CD8-positive, alpha-beta memory T cell (primary cell): Measurements from ENCODE around the gene KCNAB1. TPM values are rescaled to one million over a fixed set of nuclear protein-coding genes. Genes with fewer than 3 reads are reported as not detected.

Experiments
- CTCF ChIA-PET: fragments of 350-600 bp; sonication (Branson Sonifier 250); formaldehyde crosslinking; loops from one replicate; lab custom pipeline; 2021; ENCODE audit warnings: antibody characterized with exemption; lab: Charles Lee
- POLR2A ChIA-PET: fragments of 350-600 bp; sonication (Branson Sonifier 250); formaldehyde crosslinking; loops from one replicate; lab custom pipeline; 2021; ENCODE audit warnings: antibody characterized with exemption; lab: Charles Lee
- DNase-seq, 5 donors: peaks; one replicate each; pipeline versions ENCODE4 v3.0.0 to v3.0.0-alpha.2; 2020 to 2022; ENCODE audit warnings: mixed read lengths in 1 of 5
- H3K27ac ChIP-seq: one replicate; pipeline ENCODE4 v1.7.0; 2013; ENCODE audit warnings: low read depth, mild to moderate bottlenecking, low read length, moderate library complexity
- H3K27me3 ChIP-seq: 2 replicates; pipeline ENCODE4 v1.7.0; 2013; ENCODE audit warnings: low read length, mild to moderate bottlenecking; ENCODE audit not compliant: insufficient read depth, poor library complexity, severe bottlenecking
- H3K36me3 ChIP-seq: 2 replicates; pipeline ENCODE4 v1.7.0; 2013; ENCODE audit warnings: mild to moderate bottlenecking, low read length, moderate library complexity; ENCODE audit not compliant: insufficient read depth
- H3K4me1 ChIP-seq: 2 replicates; pipeline ENCODE4 v1.7.0; 2013; ENCODE audit warnings: mild to moderate bottlenecking, low read length, moderate library complexity; ENCODE audit not compliant: insufficient read depth
- H3K4me3 ChIP-seq: 2 replicates; pipeline ENCODE4 v1.7.0; 2013; ENCODE audit warnings: mild to moderate bottlenecking, low read length
- H3K9me3 ChIP-seq: 2 replicates; pipeline ENCODE4 v1.7.0; 2013; ENCODE audit warnings: mild to moderate bottlenecking, low read length
- H3K27ac Mint-ChIP-seq, 8 donors: one replicate each; pipeline ENCODE4 v1.8.0; 2020 to 2021; ENCODE audit warnings: mixed read lengths in 8 of 8, mild to moderate bottlenecking in 6 of 8, inconsistent platforms in 3 of 8, moderate library complexity in 3 of 8
- H3K27me3 Mint-ChIP-seq, 2 donors: one replicate each; pipeline ENCODE4 v1.8.0; 2020 to 2021; ENCODE audit warnings: mixed read lengths in 2 of 2, mild to moderate bottlenecking in 1 of 2, moderate library complexity in 1 of 2
- H3K36me3 Mint-ChIP-seq, 3 donors: one replicate each; pipeline ENCODE4 v1.8.0; 2020 to 2021; ENCODE audit warnings: mixed read lengths in 3 of 3, inconsistent platforms in 1 of 3, mild to moderate bottlenecking in 1 of 3
- H3K4me1 Mint-ChIP-seq, 3 donors: one replicate each; pipeline ENCODE4 v1.8.0; 2020 to 2021; ENCODE audit warnings: mixed read lengths in 3 of 3, inconsistent platforms in 1 of 3, mild to moderate bottlenecking in 1 of 3
- H3K4me3 Mint-ChIP-seq, 7 donors: one replicate each; pipeline ENCODE4 v1.8.0; 2020 to 2021; ENCODE audit warnings: mixed read lengths in 7 of 7, mild to moderate bottlenecking in 6 of 7, moderate library complexity in 4 of 7, inconsistent platforms in 2 of 7
- H3K9me3 Mint-ChIP-seq, 5 donors: one replicate each; pipeline ENCODE4 v1.8.0; 2020 to 2022; ENCODE audit warnings: mixed read lengths in 5 of 5, mild to moderate bottlenecking in 3 of 5, moderate library complexity in 2 of 5, inconsistent platforms in 1 of 5
- polyA plus RNA-seq: library from polyadenylated mRNA; unstranded; fragments of 300-500 nt; fragmentation: Illumina TruSeq; gene quantifications from one replicate; pipeline ENCODE4 v1.2.3, GENCODE V29; 2021
- total RNA-seq, 2 experiments: library from RNA; stranded (reverse); gene quantifications; one replicate each; pipeline ENCODE4 v1.2.3, GENCODE V29; 2021

KCNAB1 gene
- total and polyA plus RNA-seq, 3 experiments from 2014 or later: 0.32 TPM; not detected in 2

GRCh38 chr3:156256256-156256655, 135.9 kb downstream of the KCNAB1 start:
- Histone ChIP-seq H3K4me3 (no peak overlapping the region), H3K4me1 (no peaks in the 10 kb centered on the region), H3K36me3 (no peaks in the 10 kb centered on the region), H3K27me3 (no peaks in the 10 kb centered on the region), H3K9me3 (no peaks in the 10 kb centered on the region), H3K27ac (no peak overlapping the region)
- Mint-ChIP-seq H3K36me3 (no peaks in the 10 kb centered on the region), H3K9me3 (no peaks in the 10 kb centered on the region), H3K27ac (no peak overlapping the region), H3K4me3 (no peak overlapping the region), H3K27me3 (peaks cover 6 to 11% of the 10 kb centered on the region in 2 donors), H3K4me1 (no peaks in the 10 kb centered on the region)
- ChIA-PET POLR2A (no interaction called here), CTCF (no interaction called here)
- DNase-seq: no peak

GRCh38 chr3:156256945-156257344, 136.6 kb downstream of the KCNAB1 start:
- Histone ChIP-seq H3K27me3 (no peaks in the 10 kb centered on the region), H3K27ac (no peak overlapping the region), H3K9me3 (no peaks in the 10 kb centered on the region), H3K36me3 (no peaks in the 10 kb centered on the region), H3K4me1 (no peaks in the 10 kb centered on the region), H3K4me3 (no peak overlapping the region)
- ChIA-PET CTCF (no interaction called here), POLR2A (no interaction called here)
- Mint-ChIP-seq H3K27me3 (peaks cover 6 to 7% of the 10 kb centered on the region in 2 donors), H3K27ac (no peak overlapping the region), H3K4me3 (no peak overlapping the region), H3K9me3 (no peaks in the 10 kb centered on the region), H3K4me1 (no peaks in the 10 kb centered on the region), H3K36me3 (no peaks in the 10 kb centered on the region)
- DNase-seq: no peak

GRCh38 chr3:156258301-156258700, 137.9 kb downstream of the KCNAB1 start:
- Histone ChIP-seq H3K9me3 (no peaks in the 10 kb centered on the region), H3K4me1 (no peaks in the 10 kb centered on the region), H3K36me3 (no peaks in the 10 kb centered on the region), H3K27me3 (no peaks in the 10 kb centered on the region), H3K27ac (no peak overlapping the region), H3K4me3 (no peak overlapping the region)
- no peaks in the 10 kb centered on the region for H3K4me1 Mint-ChIP-seq
- no peak overlapping the region for H3K4me3 Mint-ChIP-seq
- DNase-seq: no peak
- H3K27me3 Mint-ChIP-seq: peaks cover 2 to 6% of the 10 kb centered on the region in 2 donors
- no peaks in the 10 kb centered on the region for H3K36me3 Mint-ChIP-seq
- no peak overlapping the region for H3K27ac Mint-ChIP-seq
- no peaks in the 10 kb centered on the region for H3K9me3 Mint-ChIP-seq
- ChIA-PET POLR2A (no interaction called here), CTCF (no interaction called here)

- Mint-ChIP-seq H3K27me3 (peaks cover 2 to 7% of the 10 kb centered on the region in 2 donors), H3K4me3 (no peak overlapping the region), H3K9me3 (no peaks in the 10 kb centered on the region), H3K36me3 (no peaks in the 10 kb centered on the region), H3K27ac (no peak overlapping the region), H3K4me1 (no peaks in the 10 kb centered on the region)
- ChIA-PET CTCF (no interaction called here), POLR2A (interaction anchor here (0.5 kb wide), 1 partner anchor 68 kb away, joined by 3 read pairs; no protein-coding TSS in a partner anchor)
- no peaks in the 10 kb centered on the region for H3K9me3 ChIP-seq
- no peak overlapping the region for H3K27ac ChIP-seq
- no peak for DNase-seq
- no peaks in the 10 kb centered on the region for H3K36me3 ChIP-seq
- no peak overlapping the region for H3K4me3 ChIP-seq
- H3K27me3 ChIP-seq: no peaks in the 10 kb centered on the region
- H3K4me1 ChIP-seq: no peaks in the 10 kb centered on the region
Measured at GRCh38 chr3:156259896-156260295, 139.5 kb downstream of the KCNAB1 start.

- ChIA-PET CTCF (no interaction called here), POLR2A (no interaction called here)
- H3K36me3 Mint-ChIP-seq: no peaks in the 10 kb centered on the region
- no peaks in the 10 kb centered on the region for H3K9me3 ChIP-seq
- DNase-seq: no peak
- H3K27ac Mint-ChIP-seq: no peak overlapping the region
- H3K4me3 ChIP-seq: no peak overlapping the region
- no peaks in the 10 kb centered on the region for H3K4me1 Mint-ChIP-seq
- no peak overlapping the region for H3K4me3 Mint-ChIP-seq
- H3K27me3 ChIP-seq: no peaks in the 10 kb centered on the region
- peaks cover 3 to 12% of the 10 kb centered on the region in 2 donors for H3K27me3 Mint-ChIP-seq
- no peaks in the 10 kb centered on the region for H3K9me3 Mint-ChIP-seq
- no peaks in the 10 kb centered on the region for H3K4me1 ChIP-seq
- no peaks in the 10 kb centered on the region for H3K36me3 ChIP-seq
- no peak overlapping the region for H3K27ac ChIP-seq
Measured at GRCh38 chr3:156260331-156260730, 140.0 kb downstream of the KCNAB1 start.

- Histone ChIP-seq H3K27ac (no peak overlapping the region), H3K4me3 (no peak overlapping the region), H3K4me1 (no peaks in the 10 kb centered on the region), H3K36me3 (no peaks in the 10 kb centered on the region), H3K9me3 (no peaks in the 10 kb centered on the region), H3K27me3 (no peaks in the 10 kb centered on the region)
- POLR2A ChIA-PET: no interaction called here
- no peaks in the 10 kb centered on the region for H3K36me3 Mint-ChIP-seq
- H3K27ac Mint-ChIP-seq: no peak overlapping the region
- no peaks in the 10 kb centered on the region for H3K4me1 Mint-ChIP-seq
- DNase-seq: no peak
- peaks cover 0 to 2% (median 0%) of the 10 kb centered on the region in 5 donors for H3K9me3 Mint-ChIP-seq
- CTCF ChIA-PET: no interaction called here
- no peak overlapping the region for H3K4me3 Mint-ChIP-seq
- H3K27me3 Mint-ChIP-seq: peaks cover 1 to 12% of the 10 kb centered on the region in 2 donors
Measured at GRCh38 chr3:156264771-156265170, 144.4 kb downstream of the KCNAB1 start.

- Histone ChIP-seq H3K27me3 (no peaks in the 10 kb centered on the region), H3K9me3 (no peaks in the 10 kb centered on the region), H3K36me3 (no peaks in the 10 kb centered on the region), H3K27ac (no peak overlapping the region), H3K4me3 (no peak overlapping the region), H3K4me1 (no peaks in the 10 kb centered on the region)
- Mint-ChIP-seq H3K27ac (no peak overlapping the region), H3K4me1 (no peaks in the 10 kb centered on the region), H3K36me3 (peaks cover 0 to 3% (median 0%) of the 10 kb centered on the region in 3 donors), H3K27me3 (peaks cover 9 to 20% of the 10 kb centered on the region in 2 donors), H3K4me3 (no peak overlapping the region), H3K9me3 (peaks cover 3 to 15% (median 7%) of the 10 kb centered on the region in 5 donors)
- DNase-seq: no peak
- POLR2A ChIA-PET: no interaction called here
- CTCF ChIA-PET: no interaction called here
Measured at GRCh38 chr3:156271508-156271907, 151.1 kb downstream of the KCNAB1 start.

- DNase-seq: no peak
- H3K27me3 ChIP-seq: no peaks in the 10 kb centered on the region
- Mint-ChIP-seq H3K9me3 (peaks cover 3 to 15% (median 7%) of the 10 kb centered on the region in 5 donors), H3K4me3 (no peak overlapping the region), H3K27ac (no peak overlapping the region), H3K36me3 (peaks cover 0 to 3% (median 0%) of the 10 kb centered on the region in 3 donors), H3K4me1 (no peaks in the 10 kb centered on the region), H3K27me3 (peaks cover 9 to 20% of the 10 kb centered on the region in 2 donors)
- no peaks in the 10 kb centered on the region for H3K36me3 ChIP-seq
- POLR2A ChIA-PET: no interaction called here
- CTCF ChIA-PET: no interaction called here
- H3K4me3 ChIP-seq: no peak overlapping the region
- H3K4me1 ChIP-seq: no peaks in the 10 kb centered on the region
- H3K27ac ChIP-seq: no peak overlapping the region
- H3K9me3 ChIP-seq: no peaks in the 10 kb centered on the region
Measured at GRCh38 chr3:156271995-156272719, 151.8 kb downstream of the KCNAB1 start.
